K562 (cell line): ENCODE data around the gene TARS2. TPM values are rescaled to one million over a fixed set of nuclear protein-coding genes. Genes with fewer than 3 reads are reported as not detected.

ENCODE experiments used
- DMBX1 ChIP-seq: fragments of 250-450 bp; sonication (Bioruptor Pico); IDR thresholded peaks from 2 replicates; pipeline ENCODE4 v1.8.0; 2022; ENCODE audit warnings: inconsistent platforms, mild to moderate bottlenecking, moderate library complexity, borderline replicate concordance
- EGR1 ChIP-seq: fragments of 450-650 bp; conservative IDR thresholded peaks from 2 replicates; pipeline ENCODE4 v1.6.1; 2017; ENCODE audit warnings: mild to moderate bottlenecking
- EP300 ChIP-seq: IDR thresholded peaks from 2 replicates; pipeline ENCODE4 v1.6.1; 2012; ENCODE audit warnings: low read length, improper control_type of control experiment
- FOXP1 ChIP-seq: sonication (generic); formaldehyde crosslinking; IDR thresholded peaks from 2 replicates; pipeline ENCODE4 v1.8.0; 2022; ENCODE audit warnings: mild to moderate bottlenecking, missing genetic modification reagents
- GATAD2A ChIP-seq: fragments of 450-650 bp; IDR thresholded peaks from 2 replicates; pipeline ENCODE4 v1.6.1; 2017
- MTA3 ChIP-seq: fragments of 450-650 bp; formaldehyde crosslinking; IDR thresholded peaks from 2 replicates; pipeline ENCODE4 v1.6.1; 2017; ENCODE audit warnings: mild to moderate bottlenecking, borderline replicate concordance
- MYNN ChIP-seq, 2 experiments: sonication (generic); formaldehyde crosslinking in 1 of 2; IDR thresholded peaks; 2 replicates each; pipeline versions ENCODE4 v1.5.0 to v1.6.1; 2016 to 2020; ENCODE audit warnings: antibody characterized with exemption in 1 of 2, missing genetic modification reagents in 1 of 2
- POLR2B ChIP-seq: fragments of 450-650 bp; IDR thresholded peaks from 2 replicates; pipeline ENCODE4 v1.6.1; 2018; ENCODE audit warnings: low read depth; ENCODE audit not compliant: partially characterized antibody
- RNF2 ChIP-seq: sonication (generic); IDR thresholded peaks from 2 replicates; pipeline ENCODE4 v1.6.1; 2016
- STAT5A ChIP-seq: IDR thresholded peaks from 2 replicates; pipeline ENCODE4 v1.6.1; 2012; ENCODE audit warnings: low read length, inconsistent platforms, borderline replicate concordance
- ZNF311 ChIP-seq: fragments of 250-450 bp; sonication (Bioruptor Pico); IDR thresholded peaks from 2 replicates; pipeline ENCODE4 v1.4.0; 2020; ENCODE audit warnings: mild to moderate bottlenecking, moderate library complexity
- ZNF609 ChIP-seq: sonication (generic); formaldehyde crosslinking; IDR thresholded peaks from 2 replicates; pipeline ENCODE4 v1.8.1; 2023; ENCODE audit warnings: missing genetic modification reagents, mild to moderate bottlenecking, borderline replicate concordance
- ZNF77 ChIP-seq: fragments of 250-450 bp; sonication (Bioruptor Pico); IDR thresholded peaks from 2 replicates; pipeline ENCODE4 v1.5.0; 2020
- polyA plus RNA-seq, 8 experiments: library from polyadenylated mRNA; depleted of rRNA in 4 of 8; stranded (reverse) in 5 of 8; unstranded in 3 of 8; fragments of >200 nt; fragmentation: Nextera tagmentation in 2 of 8; fragmentation: Illumina TruSeq in 1 of 8; extraction: Ambion mirVana in 2 of 8; extraction: Trizol in 1 of 8; gene quantifications; 2 replicates each; pipeline versions ENCODE4 v1.2.1 to v1.2.3, GENCODE V29; 2011 to 2014; ENCODE audit warnings: inconsistent platforms in 1 of 8, missing spikeins in 1 of 8
- total RNA-seq, 7 experiments: library from RNA; depleted of rRNA in 6 of 7; stranded (reverse); fragments of >200 nt in 6 of 7; fragmentation: Illumina TruSeq in 2 of 7; extraction: Trizol in 2 of 7; gene quantifications; 2 replicates each; pipeline versions ENCODE4 v1.2.1 to v1.2.3, GENCODE V29; 2011 to 2021; ENCODE audit warnings: low replicate concordance in 1 of 7
- TF ChIP-seq, protein P1 (sequence below), 2 experiments: fragments of 450-650 bp; IDR thresholded peaks; 2 replicates each; pipeline ENCODE4 v1.6.1; 2018; ENCODE audit warnings: mild to moderate bottlenecking in 2 of 2, low read depth in 1 of 2; ENCODE audit not compliant: partially characterized antibody in 2 of 2
- TF ChIP-seq, protein P2 (sequence below): fragments of 450-650 bp; IDR thresholded peaks from 2 replicates; pipeline ENCODE4 v1.6.1; 2017; ENCODE audit warnings: antibody characterized with exemption, mild to moderate bottlenecking

TARS2 gene
- total and polyA plus RNA-seq, 9 of the 15 experiments (the other 6 are each of a cell fraction or from before 2014, with no cell fraction given) = 17.0 to 64.2 (median 39.4) TPM

- TF ChIP-seq DMBX1 (0 out of 2 replicates have a peak, but pooled peaks have one; percentile 51), EP300 (peak; percentile 99), EGR1 (peak; percentile 77), STAT5A (peak; percentile 95), ZNF311 (CRISPR knock-in tag) (no peak), GATAD2A (peak; percentile 87; the same call in 1 of the 2 replicates), ZNF609 (CRISPR knock-in tag) (peak; percentile 87; the same call in 1 of the 2 replicates), POLR2B (peak; percentile 44), ZNF77 (CRISPR knock-in tag) (no peak), MTA3 (peak; percentile 93), MYNN (IDR thresholded peaks at IDR 0.05) (peak; percentile 50; the same call in 1 of the 2 replicates), MYNN (CRISPR knock-in tag; IDR thresholded peaks at IDR 0.05) (no peak), RNF2 (peak; percentile 94), FOXP1 (CRISPR knock-in tag) (0 out of 2 replicates have a peak, but pooled peaks have one; percentile 33)
- TF ChIP-seq, protein P1, sequence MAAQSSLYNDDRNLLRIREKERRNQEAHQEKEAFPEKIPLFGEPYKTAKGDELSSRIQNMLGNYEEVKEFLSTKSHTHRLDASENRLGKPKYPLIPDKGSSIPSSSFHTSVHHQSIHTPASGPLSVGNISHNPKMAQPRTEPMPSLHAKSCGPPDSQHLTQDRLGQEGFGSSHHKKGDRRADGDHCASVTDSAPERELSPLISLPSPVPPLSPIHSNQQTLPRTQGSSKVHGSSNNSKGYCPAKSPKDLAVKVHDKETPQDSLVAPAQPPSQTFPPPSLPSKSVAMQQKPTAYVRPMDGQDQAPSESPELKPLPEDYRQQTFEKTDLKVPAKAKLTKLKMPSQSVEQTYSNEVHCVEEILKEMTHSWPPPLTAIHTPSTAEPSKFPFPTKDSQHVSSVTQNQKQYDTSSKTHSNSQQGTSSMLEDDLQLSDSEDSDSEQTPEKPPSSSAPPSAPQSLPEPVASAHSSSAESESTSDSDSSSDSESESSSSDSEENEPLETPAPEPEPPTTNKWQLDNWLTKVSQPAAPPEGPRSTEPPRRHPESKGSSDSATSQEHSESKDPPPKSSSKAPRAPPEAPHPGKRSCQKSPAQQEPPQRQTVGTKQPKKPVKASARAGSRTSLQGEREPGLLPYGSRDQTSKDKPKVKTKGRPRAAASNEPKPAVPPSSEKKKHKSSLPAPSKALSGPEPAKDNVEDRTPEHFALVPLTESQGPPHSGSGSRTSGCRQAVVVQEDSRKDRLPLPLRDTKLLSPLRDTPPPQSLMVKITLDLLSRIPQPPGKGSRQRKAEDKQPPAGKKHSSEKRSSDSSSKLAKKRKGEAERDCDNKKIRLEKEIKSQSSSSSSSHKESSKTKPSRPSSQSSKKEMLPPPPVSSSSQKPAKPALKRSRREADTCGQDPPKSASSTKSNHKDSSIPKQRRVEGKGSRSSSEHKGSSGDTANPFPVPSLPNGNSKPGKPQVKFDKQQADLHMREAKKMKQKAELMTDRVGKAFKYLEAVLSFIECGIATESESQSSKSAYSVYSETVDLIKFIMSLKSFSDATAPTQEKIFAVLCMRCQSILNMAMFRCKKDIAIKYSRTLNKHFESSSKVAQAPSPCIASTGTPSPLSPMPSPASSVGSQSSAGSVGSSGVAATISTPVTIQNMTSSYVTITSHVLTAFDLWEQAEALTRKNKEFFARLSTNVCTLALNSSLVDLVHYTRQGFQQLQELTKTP (IDR thresholded peaks at IDR 0.05; ENCODE audit: low read depth in 1 of 2, partially characterized antibody in 2 of 2) = peak in 1 of 2 experiments; percentile 67
- TF ChIP-seq, protein P2, sequence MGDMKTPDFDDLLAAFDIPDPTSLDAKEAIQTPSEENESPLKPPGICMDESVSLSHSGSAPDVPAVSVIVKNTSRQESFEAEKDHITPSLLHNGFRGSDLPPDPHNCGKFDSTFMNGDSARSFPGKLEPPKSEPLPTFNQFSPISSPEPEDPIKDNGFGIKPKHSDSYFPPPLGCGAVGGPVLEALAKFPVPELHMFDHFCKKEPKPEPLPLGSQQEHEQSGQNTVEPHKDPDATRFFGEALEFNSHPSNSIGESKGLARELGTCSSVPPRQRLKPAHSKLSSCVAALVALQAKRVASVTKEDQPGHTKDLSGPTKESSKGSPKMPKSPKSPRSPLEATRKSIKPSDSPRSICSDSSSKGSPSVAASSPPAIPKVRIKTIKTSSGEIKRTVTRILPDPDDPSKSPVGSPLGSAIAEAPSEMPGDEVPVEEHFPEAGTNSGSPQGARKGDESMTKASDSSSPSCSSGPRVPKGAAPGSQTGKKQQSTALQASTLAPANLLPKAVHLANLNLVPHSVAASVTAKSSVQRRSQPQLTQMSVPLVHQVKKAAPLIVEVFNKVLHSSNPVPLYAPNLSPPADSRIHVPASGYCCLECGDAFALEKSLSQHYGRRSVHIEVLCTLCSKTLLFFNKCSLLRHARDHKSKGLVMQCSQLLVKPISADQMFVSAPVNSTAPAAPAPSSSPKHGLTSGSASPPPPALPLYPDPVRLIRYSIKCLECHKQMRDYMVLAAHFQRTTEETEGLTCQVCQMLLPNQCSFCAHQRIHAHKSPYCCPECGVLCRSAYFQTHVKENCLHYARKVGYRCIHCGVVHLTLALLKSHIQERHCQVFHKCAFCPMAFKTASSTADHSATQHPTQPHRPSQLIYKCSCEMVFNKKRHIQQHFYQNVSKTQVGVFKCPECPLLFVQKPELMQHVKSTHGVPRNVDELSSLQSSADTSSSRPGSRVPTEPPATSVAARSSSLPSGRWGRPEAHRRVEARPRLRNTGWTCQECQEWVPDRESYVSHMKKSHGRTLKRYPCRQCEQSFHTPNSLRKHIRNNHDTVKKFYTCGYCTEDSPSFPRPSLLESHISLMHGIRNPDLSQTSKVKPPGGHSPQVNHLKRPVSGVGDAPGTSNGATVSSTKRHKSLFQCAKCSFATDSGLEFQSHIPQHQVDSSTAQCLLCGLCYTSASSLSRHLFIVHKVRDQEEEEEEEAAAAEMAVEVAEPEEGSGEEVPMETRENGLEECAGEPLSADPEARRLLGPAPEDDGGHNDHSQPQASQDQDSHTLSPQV = peak; percentile 59; the same call in 1 of the 2 replicates
These were observed 58.3 kb downstream of the TARS2 start (continued) for GRCh38 chr1:150545486-150546032.
